Fibroblast of skin of left biceps (primary cell): ENCODE measurements around the gene SH3PXD2B.
"Not testable (repeated sequence)": the region's sequence is repeated elsewhere in the genome, so short reads cannot be mapped to it uniquely, and the experiment has no call there.

Experiments used
- DNase-seq, 2 experiments: peaks; one replicate each; pipeline ENCODE4 v3.0.0-alpha.2; 2013; ENCODE audit warnings: low read depth in 2 of 2

Gene SH3PXD2B

DNA sequence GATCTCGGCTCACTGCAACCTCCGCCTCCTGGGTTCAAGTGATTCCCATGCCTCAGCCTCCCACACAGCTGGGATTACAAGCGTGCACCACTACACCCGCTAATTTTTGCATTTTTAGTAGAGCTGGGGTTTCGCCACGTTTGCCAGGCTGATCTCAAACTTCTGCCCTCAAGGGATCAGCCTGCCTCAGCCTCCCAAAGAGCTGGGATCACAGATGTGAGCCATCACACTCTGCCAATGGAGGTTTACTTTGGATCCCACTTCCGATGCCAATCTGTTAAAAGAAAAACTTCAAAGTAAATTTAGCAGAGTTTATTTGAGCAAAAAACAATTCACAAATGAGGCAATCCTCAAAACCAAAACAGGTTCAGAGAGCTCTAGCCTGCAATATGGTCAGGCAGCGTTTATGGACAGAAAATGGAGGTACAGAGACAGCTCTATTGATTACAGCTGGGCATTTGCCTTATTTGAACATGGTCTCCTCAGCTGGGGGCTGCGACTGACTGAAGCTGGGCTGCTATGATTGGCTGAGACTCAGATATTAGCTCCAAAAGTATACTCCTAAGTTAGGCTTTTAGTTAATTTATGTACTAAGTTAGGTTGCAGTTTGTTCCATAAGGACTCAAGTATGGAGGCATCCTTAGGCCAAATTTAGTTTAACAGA is 152.1 kb downstream of the SH3PXD2B start:
- no peak for DNase-seq

DNA sequence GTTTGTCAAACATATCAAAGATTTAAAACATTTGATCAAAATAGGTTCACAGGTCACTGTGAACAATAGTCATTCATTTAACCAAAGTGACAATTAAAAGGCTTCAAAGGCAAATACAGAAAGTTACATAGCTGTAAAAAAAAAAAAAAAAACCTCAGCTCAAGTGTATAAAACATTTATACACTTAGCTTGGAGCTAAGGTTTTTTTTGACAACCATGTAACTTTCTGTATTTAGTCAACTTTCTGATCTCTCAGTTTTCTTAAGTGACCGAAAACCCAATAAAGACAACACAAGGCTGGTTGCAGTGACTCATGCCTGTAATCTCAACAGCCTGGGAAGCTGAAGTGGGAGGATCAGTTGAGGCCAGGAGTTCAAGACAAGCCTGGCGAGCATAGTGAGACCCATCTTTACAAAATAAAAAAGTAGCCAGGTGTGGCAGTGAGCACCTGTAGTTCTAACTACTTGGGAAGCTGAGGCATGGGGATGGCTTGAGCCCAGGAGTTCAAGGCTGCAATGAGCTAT is 154.3 kb downstream of the SH3PXD2B start:
- DNase-seq, result no peak

DNA sequence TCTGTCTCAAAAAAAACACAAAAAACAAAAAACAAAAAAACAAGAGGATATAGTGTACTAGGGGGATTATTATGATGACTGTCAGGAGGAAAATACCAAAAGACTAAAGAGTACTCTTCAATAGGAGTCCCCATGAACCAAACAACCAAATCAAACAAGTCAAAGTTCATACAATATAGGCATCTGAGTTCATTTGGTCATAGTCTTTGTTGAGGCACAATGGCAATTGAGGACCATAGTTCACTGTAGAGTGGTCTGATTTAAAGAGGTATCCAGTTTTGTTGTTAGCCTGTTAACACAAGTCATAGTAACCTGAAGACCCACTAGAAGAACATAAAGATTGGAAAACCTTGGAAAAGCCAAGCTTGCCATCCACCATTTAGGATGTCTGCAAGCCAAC is 159.5 kb downstream of the SH3PXD2B start:
- DNase-seq, result no peak

DNA sequence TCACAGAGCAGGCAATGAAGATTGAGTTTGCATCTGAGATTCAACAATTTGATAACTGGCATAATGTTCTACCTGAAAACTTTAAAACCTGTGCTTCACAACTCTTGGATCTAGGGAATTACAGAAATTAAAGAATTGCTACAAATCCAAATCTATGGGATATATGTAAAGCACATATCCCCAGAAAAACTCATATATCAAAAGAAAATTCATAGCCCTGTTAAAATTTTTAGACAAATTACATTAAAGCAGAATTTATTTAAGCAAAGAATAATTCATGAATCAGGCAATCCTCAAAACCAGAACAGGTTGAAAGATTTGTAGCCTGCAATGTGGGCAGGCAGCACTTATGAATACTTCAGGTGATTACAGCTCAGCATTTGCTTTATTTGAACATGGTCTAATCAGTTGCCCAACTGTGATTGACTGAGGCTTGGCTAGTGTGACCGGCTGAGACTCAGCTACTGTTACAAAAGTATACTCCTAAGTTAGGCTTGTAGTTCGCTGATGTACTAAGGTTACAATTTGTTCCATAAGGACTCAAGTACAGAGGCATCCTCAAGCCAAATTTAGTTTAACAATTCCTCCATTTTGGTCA is 160.5 kb downstream of the SH3PXD2B start:
- DNase-seq, result no peak

DNA sequence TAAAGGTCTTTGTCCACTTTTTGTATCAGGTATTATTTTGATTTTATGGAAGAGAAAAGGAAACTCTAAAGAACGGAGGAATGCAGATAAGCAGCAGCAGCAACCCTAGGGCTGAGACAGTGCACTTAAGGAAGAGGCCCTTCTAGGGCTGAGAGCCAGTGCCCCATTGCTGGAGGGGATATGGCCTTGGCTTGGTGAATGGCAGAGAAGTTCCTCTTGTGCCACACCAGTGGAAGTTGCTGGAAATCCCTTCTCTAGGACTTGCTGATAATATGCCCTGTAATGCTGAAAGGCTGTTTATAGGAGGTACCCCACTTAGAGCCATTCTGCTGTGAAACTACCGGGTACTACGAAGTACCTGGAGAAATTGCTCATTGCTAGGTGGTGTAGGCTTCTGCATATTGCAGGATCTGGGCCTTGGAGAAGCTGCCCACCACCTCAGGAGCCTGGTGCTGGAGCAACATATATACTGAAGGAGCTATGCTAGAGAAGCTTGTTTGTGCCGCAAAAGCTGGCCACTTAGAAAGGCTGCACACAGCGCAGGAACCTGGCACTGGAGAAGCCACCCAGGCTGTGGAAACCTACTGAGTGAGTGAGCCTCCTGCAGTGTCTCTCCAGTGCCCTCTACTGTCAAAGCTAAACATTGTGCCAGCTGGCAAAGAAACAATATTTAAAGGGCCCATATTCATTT is 161.1 kb downstream of the SH3PXD2B start:
- DNase-seq, result no peak

DNA sequence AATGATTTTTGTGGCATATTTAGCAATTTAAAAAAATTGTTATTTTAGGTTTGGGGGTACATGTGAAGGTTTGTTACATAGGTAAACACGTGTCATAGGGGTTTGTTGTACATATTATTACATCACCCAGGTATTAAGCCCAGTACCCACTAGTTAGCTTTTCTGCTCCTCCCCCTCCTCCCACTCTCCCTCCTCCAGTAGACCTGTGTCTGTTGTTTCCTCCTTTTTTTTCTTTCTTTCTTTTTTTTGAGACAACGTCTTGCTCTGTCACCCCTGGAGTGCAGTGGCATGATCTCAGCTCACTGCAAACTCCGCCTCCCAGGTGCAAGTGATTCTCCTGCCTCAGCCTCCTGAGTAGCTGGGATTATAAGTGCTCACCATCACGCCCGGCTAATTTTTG is 162.5 kb downstream of the SH3PXD2B start:
- DNase-seq, result not testable (repeated sequence)

DNA sequence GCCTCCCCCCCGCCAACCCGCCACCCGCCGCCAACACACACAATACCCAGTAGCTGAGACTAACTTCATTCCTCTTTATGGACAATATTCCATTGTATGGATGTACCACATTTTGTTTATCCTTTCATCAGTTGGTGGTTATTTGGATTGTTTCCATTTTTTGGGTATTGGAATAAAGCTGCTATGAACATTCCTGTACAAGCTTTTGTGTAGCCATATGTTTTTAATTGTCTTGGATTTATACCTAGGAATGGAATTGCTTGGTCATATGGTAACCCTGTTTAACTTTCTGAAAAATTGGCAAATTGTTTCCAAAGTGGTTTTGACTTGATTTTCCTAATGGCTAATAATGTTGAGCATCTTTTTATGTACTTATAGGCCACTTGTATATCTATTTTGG is 165.9 kb downstream of the SH3PXD2B start:
- no peak for DNase-seq

DNA sequence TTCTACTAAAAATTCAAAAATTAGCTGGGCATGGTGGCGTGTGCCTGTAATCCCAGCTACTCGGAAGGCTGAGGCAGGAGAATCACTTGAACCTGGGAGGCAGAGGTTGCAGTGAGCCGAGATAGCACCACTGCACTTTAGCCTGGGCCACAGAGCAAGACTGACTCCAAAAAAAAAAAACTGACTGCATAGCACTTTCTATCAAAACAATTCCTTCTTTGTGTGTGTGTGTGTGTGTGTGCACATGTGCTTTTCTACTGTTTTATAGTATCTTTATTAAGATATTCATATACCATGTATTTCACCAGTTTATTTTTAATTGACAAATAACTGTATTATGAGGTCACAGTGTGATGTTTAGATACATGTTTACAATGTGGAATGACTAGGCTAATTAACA is 167.2 kb downstream of the SH3PXD2B start:
- not testable (repeated sequence) for DNase-seq

DNA sequence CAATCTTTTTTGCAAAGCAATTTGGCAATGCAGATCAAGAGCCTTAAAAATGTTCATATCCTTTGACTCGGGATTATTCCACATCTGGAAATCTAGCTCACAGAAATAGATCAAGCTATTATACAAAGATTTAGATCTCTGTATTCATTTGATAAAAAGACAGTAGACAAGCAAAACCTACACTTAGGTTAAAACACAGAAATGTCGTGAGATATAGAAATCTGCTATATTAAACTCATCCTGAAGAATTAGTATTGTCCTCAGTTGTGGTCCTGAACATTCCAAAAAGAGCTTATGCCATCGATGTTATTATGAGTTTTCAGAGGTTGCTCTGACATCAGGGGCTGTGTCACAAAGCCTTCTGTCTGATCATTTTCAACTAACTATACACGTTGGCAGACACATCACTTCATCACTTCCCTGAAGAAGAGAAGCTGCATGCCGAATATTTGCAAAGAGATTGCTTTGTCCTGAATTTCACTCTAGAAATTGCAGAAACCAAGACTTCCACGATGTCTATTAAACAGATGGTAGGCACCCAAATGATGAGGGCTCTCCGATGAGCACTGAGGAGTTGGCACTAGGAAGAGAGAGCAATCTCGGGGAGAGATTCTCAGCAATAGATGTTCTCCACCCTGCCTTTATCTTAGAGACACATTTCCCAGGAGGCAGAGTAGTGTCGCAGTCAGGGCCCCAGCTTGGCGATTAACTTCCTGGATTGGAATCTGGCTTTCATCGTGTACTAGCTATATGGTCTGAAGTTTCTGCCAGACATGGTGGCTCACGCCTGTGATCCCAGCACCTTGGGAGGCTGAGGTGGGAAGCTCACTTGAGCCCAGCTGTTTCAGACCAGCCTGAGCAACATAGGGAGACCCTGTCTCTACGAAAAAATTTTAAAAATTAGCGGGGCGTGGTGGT is 168.8 kb downstream of the SH3PXD2B start:
- no peak for DNase-seq

DNA sequence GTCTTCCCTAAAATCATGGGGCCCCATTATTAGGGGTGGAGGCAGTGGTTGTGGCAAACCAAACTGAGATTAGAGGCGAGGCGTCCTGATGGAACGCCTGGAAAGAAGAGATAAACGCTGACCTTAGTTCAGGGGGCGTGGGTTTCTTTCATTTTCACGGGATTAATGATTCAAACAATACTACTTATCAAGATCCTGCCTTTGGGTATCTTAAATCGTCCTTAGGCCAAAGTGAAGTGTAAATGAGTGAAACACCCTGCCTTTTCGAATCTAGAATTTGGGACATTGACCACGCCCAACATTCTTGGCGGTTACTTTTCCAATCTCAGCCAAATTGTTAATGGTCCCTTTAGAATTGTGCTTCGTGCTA is 169.7 kb downstream of the SH3PXD2B start:
- no peak for DNase-seq

DNA sequence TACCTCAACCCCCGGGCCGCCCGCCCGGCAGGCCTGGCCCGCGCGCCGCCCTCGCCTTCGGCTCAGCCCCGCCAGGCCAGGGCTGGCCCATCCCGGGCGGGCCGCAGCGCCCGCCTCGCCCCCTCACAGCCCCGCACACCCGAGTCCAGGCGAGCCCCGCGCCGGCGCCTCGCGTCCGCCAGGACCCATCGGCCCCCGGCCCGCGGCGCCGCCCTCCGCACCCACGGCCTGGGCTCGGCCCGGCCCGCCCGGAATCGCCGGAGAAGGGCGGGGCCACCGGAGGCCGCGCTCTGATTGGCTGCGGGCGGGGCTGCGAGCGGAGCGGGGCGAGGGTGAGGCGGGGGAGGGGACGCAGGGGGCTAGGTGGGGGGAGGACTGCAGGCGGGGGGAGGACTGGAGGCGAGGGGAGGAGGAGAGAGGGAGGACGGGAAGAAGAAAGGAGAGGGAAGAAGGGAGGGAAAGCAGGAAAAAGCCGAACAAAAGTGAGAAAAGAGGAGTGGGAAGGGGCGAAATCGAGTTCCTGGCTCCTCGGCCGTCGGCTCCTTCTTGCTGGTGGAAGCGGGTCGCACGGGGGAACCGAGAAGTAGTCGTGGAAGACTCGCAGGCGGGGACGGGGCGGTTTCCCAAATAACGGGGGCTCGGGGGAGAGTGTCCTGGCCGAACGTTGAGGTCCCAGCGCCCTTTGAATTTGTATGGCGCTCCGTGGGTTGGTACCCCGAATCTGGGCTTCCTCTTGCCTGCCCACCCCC is 170.3 kb downstream of the SH3PXD2B start:
- peak; percentile 68 for DNase-seq

DNA sequence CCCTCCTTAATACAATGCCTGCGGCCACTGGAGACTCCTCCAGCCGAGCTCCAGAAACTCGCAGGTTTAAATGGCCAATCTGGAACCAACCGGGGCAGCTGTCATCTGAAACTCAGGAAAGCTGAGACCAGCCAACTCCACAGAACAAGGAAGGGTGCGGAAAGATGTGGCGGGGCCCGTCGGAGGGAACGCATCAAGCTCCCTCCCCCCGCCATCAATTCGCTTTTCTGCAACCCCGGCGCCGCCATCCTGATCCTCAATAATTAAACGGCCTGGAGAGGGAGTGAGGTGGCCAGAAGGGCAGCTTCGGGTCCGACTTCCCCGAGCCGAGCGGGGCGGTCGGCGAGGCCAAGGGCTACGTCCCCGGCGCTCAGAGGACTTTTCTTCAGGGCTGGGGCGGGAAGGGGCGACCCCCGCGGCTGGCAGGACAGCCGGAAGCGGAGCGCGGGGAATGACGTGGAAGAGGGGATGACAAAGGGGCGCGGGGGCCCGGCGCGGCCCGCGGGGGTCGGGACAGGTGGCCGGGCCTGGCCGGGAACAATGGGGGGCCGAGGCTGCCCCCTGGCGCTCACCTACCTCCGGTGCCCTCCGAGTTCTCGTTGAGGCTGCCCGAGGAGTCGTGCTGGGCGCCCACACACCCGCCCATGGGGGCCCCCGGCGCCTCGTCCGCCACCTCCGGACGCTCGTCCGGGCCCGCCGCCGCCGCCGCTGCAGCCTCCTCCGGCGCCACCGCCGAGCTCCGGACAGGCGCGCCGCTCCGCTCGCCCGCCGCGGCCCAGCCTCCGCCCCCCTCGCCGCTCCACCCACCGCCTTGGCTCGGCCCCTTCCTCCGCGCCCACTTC is 171.1 kb downstream of the SH3PXD2B start, which contains the start of gene UBTD2:
TSS of gene UBTD2 (minus strand) at position 745 of the 842 bp plus-strand sequence. CDS start at position 646, 99 bp downstream.
- no peak for DNase-seq

DNA sequence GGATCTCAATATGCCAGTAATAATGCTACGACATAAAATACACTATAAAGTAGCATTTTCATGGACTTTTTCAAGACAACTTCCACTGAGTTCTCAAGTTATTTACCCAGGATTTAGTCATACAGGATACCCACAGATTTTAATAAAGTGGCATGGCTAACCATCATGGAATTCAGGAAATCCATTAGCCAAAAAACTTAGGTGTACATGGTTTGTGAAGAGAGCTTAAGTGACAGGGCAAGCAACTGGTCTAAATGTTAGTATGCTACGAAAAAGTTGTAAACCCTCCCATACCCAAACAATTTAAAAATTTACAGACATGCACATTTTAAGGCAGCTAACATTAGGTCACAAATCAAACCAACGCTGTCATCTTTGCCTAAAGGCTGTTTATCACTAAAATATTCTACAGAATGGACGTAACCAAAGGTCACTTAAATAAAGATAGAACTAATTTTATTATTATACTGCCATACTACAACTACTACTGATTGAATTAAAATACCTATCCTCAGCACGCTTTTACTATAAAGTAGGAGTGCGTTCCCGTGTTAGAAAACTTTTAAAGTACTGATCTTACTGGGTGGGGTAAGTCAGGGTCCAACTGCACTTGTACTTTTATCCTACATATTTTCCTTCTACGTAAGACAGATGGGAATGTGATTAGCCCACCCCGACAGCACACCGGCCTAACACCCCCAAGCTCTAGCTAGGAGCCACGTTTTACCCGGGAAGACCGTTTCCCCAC is 171.9 kb downstream of the SH3PXD2B start:
- DNase-seq, result no peak

DNA sequence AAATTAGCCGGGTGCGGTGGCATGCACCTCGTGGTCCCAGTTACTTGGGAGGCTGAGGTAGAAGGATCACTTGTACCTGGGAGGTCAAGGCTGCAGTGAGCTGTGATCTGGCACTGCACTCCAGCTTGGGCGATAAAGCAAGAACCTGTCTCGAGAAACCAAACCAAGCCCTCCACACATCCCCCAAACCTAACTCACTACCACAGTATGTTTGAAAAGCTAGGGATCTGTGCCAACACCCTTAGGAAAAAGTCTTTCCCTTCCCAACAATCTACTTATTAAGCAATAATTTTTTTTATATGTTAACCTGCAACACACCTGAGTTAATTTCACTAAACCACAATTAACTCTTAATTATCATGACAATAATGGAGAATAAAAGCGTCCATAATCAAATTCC is 173.0 kb downstream of the SH3PXD2B start:
- DNase-seq, result no peak

DNA sequence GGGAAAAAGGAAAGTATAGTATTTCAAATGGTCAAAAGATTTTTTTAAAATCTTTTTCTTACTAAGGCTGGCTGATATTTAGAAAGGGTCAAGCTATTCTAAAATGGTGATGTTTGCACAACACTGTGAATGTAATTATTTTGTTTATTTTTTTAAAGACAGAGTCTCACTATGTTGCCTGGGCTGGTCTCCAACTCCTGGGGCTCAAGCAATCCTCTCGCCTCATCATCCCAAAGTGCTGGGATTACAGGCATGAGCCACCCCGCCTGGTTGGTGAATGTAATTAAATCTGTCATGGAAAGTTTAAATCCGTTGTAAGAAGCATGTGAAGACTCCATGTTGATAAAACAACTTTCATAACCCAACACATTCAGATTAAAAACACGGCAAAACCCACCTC is 173.4 kb downstream of the SH3PXD2B start:
- DNase-seq, result no peak

DNA sequence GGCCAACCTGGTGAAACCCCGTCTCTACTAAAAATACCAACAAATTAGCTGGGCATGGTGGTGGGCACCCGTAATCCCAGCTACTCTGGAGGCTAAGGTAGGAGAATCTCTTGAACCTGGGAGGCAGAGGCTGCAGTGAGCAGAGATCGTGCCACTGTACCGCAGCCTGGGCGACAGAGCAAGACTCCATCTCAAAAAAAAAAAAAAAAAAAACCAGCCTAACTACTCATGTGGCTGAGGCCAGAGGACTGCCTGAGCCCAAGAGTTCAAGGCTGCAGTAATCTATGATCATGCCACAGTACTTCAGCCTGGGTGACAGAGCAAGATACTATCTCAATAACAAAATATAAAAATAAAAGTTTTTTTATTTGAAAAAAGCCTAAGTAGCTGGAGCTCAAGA is 174.0 kb downstream of the SH3PXD2B start:
- no peak for DNase-seq

DNA sequence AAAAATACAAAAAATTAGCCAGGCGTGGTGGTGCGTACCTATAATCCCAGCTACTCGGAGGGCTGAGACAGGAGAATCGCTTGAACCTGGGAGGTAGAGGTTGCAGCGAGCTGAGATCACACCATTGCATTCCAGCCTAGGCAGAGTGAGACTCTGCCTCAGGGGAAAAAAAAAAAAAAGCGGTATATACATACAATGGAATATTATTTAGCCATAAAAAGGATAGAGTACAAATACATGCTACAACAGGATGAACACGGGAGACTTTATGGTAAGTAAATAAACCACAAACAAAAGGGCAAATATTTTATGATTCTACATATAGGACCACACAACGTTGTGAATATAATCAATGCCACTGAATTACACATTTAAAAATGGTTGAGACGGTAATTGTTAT is 176.0 kb downstream of the SH3PXD2B start:
- no peak for DNase-seq

DNA sequence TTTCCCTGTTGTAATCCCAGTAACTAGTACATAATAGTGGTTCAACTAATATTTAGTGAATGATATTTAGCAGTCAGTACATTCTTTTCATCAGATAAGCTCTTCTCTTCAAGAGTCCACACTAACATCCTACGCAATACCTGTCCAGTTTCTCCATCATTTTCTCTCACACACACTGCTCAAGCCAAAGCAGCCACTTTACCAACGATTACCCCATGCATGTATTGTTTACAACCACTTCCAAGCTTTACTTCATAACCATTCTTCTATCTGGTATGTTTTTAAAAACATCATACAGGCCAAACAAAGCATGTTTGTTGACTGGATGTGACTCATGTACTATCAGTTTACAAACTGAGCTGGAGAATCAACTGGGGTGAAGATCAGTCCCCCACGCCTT is 178.1 kb downstream of the SH3PXD2B start:
- DNase-seq, result no peak
